Muscle of leg (tissue), 11 donors: ENCODE results near the gene PTCD1. TPM values are rescaled to one million over a fixed set of nuclear protein-coding genes. Genes with fewer than 3 reads are reported as not detected.
"Not testable (repeated sequence)": the region's sequence is repeated elsewhere in the genome, so short reads cannot be mapped to it uniquely, and the experiment has no call there.

Experiments
- DNase-seq: peaks from one replicate; pipeline ENCODE4 v3.0.0; 2013
- H3K27ac ChIP-seq: one replicate; pipeline ENCODE4 v1.5.1; 2013; ENCODE audit warnings: mild to moderate bottlenecking, low read length, control low read depth
- H3K27me3 ChIP-seq: one replicate; pipeline ENCODE4 v1.6.1; 2013; ENCODE audit warnings: low read length; ENCODE audit not compliant: control insufficient read depth, insufficient read depth
- H3K36me3 ChIP-seq: one replicate; pipeline ENCODE4 v1.6.1; 2013; ENCODE audit warnings: low read length; ENCODE audit not compliant: control insufficient read depth, insufficient read depth
- H3K4me1 ChIP-seq: one replicate; pipeline ENCODE4 v1.6.1; 2013; ENCODE audit warnings: low read length; ENCODE audit not compliant: control insufficient read depth, insufficient read depth
- H3K4me3 ChIP-seq: one replicate; pipeline ENCODE4 v1.5.1; 2013; ENCODE audit warnings: low read length, control low read depth
- H3K9me3 ChIP-seq: replicated peaks from 2 replicates; pipeline ENCODE4 v1.6.1; 2013; ENCODE audit warnings: low read depth, low read length; ENCODE audit not compliant: control insufficient read depth
- WGBS: methylation state at CpG from one replicate; pipeline ENCODE4 v1.1.5; 2013; ENCODE audit warnings: missing lambda C conversion rate; ENCODE audit not compliant: insufficient coverage; 5-methylcytosine and 5-hydroxymethylcytosine counted together
- polyA plus RNA-seq, 8 donors: library from polyadenylated mRNA; unstranded; fragments of 120-200 nt; gene quantifications; one replicate each; pipeline versions ENCODE4 v1.2.1 to v1.2.3, GENCODE V29; 2013; ENCODE audit warnings: inconsistent platforms in 1 of 8, low replicate concordance in 1 of 8; ENCODE audit not compliant: insufficient read length in 8 of 8, insufficient read depth in 1 of 8
- total RNA-seq: library from RNA; stranded (reverse); fragments of 120-200 nt; gene quantifications from one replicate; pipeline ENCODE4 v1.2.4, GENCODE V29; 2013

The PTCD1 gene
- total and polyA plus RNA-seq, 9 donors: 2.9 to 6.0 (median 4.2) TPM

- H3K4me1 ChIP-seq: peaks cover 17% of the 10 kb centered on the region
- no peaks in the 10 kb centered on the region for H3K27me3 ChIP-seq
- peaks cover 55% of the 10 kb centered on the region for H3K36me3 ChIP-seq
- DNase-seq: no peak
- H3K27ac ChIP-seq: no peak overlapping the region
- no peaks in the 10 kb centered on the region for H3K9me3 ChIP-seq
- no peak overlapping the region for H3K4me3 ChIP-seq
- WGBS: 90% methylated on average over 11 of the region's 23 CpGs
Measured at GRCh38 chr7:99390941-99391602, 47.5 kb downstream of the PTCD1 start.

GRCh38 chr7:99389772-99390171, 48.8 kb downstream of the PTCD1 start:
- H3K36me3 ChIP-seq: peaks cover 50% of the 10 kb centered on the region
- WGBS: 88% methylated on average over 9 of the region's 13 CpGs
- H3K27ac ChIP-seq: no peak overlapping the region
- H3K27me3 ChIP-seq: no peaks in the 10 kb centered on the region
- no peak for DNase-seq
- H3K4me3 ChIP-seq: no peak overlapping the region
- no peaks in the 10 kb centered on the region for H3K9me3 ChIP-seq
- H3K4me1 ChIP-seq: peaks cover 17% of the 10 kb centered on the region

GRCh38 chr7:99387912-99388311, 50.7 kb downstream of the PTCD1 start:
- peaks cover 43% of the 10 kb centered on the region for H3K36me3 ChIP-seq
- H3K4me1 ChIP-seq: peaks cover 7% of the 10 kb centered on the region
- 92% methylated on average over 20 of the region's 20 CpGs for WGBS

GRCh38 chr7:99387239-99387635, 51.4 kb downstream of the PTCD1 start:
- not testable (repeated sequence) for H3K4me1 ChIP-seq, H3K27me3 ChIP-seq, H3K4me3 ChIP-seq, H3K27ac ChIP-seq, DNase-seq, H3K9me3 ChIP-seq
- peaks cover 43% of the 10 kb centered on the region for H3K36me3 ChIP-seq
- WGBS: 89% methylated on average over 6 of the region's 14 CpGs

More at GRCh38 chr7:99387912-99388311, 50.7 kb downstream of the PTCD1 start:
- Histone ChIP-seq H3K27me3 (no peaks in the 10 kb centered on the region), H3K9me3 (no peaks in the 10 kb centered on the region), H3K27ac (no peak overlapping the region), H3K4me3 (no peak overlapping the region)
- DNase-seq: no peak

GRCh38 chr7:99386584-99387238, 51.9 kb downstream of the PTCD1 start:
- no peak for DNase-seq
- Histone ChIP-seq H3K36me3 (peaks cover 43% of the 10 kb centered on the region), H3K4me1 (no peaks in the 10 kb centered on the region), H3K27me3 (no peaks in the 10 kb centered on the region), H3K9me3 (no peaks in the 10 kb centered on the region), H3K27ac (no peak overlapping the region), H3K4me3 (no peak overlapping the region)
- 88% methylated on average over 5 of the region's 9 CpGs for WGBS

- WGBS: 83% methylated on average over 8 of the region's 8 CpGs
- H3K4me1 ChIP-seq: peaks cover 7% of the 10 kb centered on the region
- peaks cover 35% of the 10 kb centered on the region for H3K36me3 ChIP-seq
- H3K27ac ChIP-seq: no peak overlapping the region
- no peak for DNase-seq
- H3K27me3 ChIP-seq: no peaks in the 10 kb centered on the region
- H3K4me3 ChIP-seq: no peak overlapping the region
- H3K9me3 ChIP-seq: no peaks in the 10 kb centered on the region
Measured at GRCh38 chr7:99385564-99385963, 53.0 kb downstream of the PTCD1 start.

GRCh38 chr7:99384523-99384922, 54.1 kb downstream of the PTCD1 start:
- DNase-seq: no peak
- Histone ChIP-seq H3K4me3 (no peak overlapping the region), H3K9me3 (no peaks in the 10 kb centered on the region), H3K4me1 (peaks cover 17% of the 10 kb centered on the region), H3K27ac (no peak overlapping the region), H3K36me3 (peaks cover 25% of the 10 kb centered on the region), H3K27me3 (no peaks in the 10 kb centered on the region)
- WGBS: no CpG with 5 or more reads among the region's 4 CpGs

- Histone ChIP-seq H3K27ac (no peak overlapping the region), H3K36me3 (peaks cover 22% of the 10 kb centered on the region), H3K4me3 (no peak overlapping the region), H3K4me1 (peaks cover 20% of the 10 kb centered on the region), H3K27me3 (no peaks in the 10 kb centered on the region), H3K9me3 (no peaks in the 10 kb centered on the region)
- DNase-seq: no peak
- 97% methylated on average over 7 of the region's 13 CpGs for WGBS
Measured at GRCh38 chr7:99383791-99384370, 54.7 kb downstream of the PTCD1 start.

- H3K27ac ChIP-seq: no peak overlapping the region
- H3K4me1 ChIP-seq: peaks cover 20% of the 10 kb centered on the region
- no peak for DNase-seq
- no peak overlapping the region for H3K4me3 ChIP-seq
- 86% methylated on average over 7 of the region's 10 CpGs for WGBS
- H3K36me3 ChIP-seq: peaks cover 20% of the 10 kb centered on the region
- no peaks in the 10 kb centered on the region for H3K9me3 ChIP-seq
- H3K27me3 ChIP-seq: no peaks in the 10 kb centered on the region
Measured at GRCh38 chr7:99383203-99383602, 55.4 kb downstream of the PTCD1 start.

- H3K27ac ChIP-seq: no peak overlapping the region
- H3K27me3 ChIP-seq: no peaks in the 10 kb centered on the region
- no peak for DNase-seq
- no peaks in the 10 kb centered on the region for H3K9me3 ChIP-seq
- H3K36me3 ChIP-seq: peaks cover 10% of the 10 kb centered on the region
- 76% methylated on average over 7 of the region's 7 CpGs for WGBS
- no peak overlapping the region for H3K4me3 ChIP-seq
- peaks cover 20% of the 10 kb centered on the region for H3K4me1 ChIP-seq
Measured at GRCh38 chr7:99381664-99382075, 56.9 kb downstream of the PTCD1 start.
